ENCODE results near the gene TNS3.

The TNS3 gene

DNA sequence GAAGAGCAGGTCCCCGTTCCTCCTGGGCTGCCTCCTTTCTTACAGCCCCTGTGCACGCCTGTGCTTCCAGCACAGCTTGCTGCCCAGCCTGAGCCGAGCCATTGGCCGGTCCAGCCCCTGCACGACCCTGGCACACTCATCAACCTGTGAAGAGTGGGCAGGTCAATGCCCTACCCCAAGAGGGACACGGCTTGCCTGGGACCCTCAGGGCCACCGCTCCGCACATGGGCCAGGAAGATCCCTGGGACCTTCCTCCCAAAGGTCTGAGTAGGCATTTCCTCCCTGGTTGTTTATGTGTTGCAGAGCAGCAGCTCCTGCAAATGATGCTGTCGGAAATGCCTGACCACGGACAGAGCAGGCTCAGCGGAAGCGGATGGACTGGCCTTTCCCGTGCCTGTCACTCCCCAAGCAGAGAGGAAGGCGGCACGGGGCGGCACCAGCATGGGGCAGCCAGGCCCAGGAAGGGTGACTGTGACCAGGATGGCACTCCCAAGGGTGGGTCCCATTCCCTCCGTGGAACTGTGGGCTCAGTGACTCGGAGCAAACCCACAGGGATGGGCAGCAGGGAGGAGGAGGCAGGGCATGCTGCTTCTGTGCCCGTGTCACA lies 252.5 kb downstream of the TNS3 start:
- no peak overlapping the region for H3K4me3 Mint-ChIP-seq
- no peaks in the 10 kb centered on the region for H3K27me3 Mint-ChIP-seq
- ATAC-seq (replicated peaks; ENCODE audit: extremely low read depth, poor library complexity, severe bottlenecking) = no peak
- no peaks in the 10 kb centered on the region for H3K4me1 Mint-ChIP-seq
- H3K9me3 Mint-ChIP-seq = no peaks in the 10 kb centered on the region
- H3K36me3 Mint-ChIP-seq (ENCODE audit: insufficient read depth) = peaks cover under 1% of the 10 kb centered on the region
- no peak overlapping the region for H3K27ac Mint-ChIP-seq (ENCODE audit: low read depth)
- DNase-seq (ENCODE audit: low spot score in 2 of 2) = no peak

DNA sequence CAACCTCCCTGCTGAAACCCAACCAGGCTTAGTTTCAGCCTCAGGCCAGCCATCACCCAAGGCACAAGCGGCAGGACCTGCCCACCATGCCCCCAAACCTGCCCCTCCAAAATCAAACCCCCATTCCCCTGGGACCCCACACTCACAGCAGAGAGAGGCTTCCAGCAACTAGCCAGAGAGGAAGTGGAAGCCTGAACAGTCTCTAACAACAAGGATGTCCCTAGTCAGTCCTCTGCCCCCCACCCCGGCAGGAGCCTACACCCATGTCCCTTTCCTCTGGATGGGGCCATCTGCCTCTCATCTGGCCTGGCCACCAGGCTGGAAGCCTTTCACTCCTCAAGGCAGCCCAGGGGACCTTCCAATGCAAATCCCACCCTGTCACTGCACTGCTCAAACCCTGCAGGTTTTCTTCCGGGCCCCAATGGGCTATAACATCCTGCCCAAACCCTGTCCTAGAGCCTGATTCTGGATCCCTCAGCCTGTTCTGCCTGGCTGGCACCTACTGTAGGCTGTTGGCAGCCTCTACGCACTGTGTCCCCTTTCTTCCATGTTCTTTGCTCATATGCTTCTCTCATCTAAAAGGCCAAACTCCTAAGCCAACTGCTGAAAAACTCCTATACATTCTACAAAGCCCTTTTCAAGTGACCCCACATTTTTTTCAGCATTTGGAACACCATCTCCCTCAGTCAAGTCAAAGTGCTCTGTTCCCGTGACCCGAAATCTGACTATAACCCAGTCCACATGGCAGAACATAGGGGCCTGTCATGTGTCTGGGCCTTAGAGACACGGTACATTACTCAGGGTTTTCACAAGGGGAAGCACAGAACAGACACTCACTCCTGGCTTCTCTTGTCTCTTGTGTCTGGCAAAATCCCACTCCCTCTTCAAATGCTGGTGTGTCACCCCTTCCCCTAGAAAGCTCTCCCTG lies 253.3 kb downstream of the TNS3 start:
- no peak for DNase-seq (ENCODE audit: low spot score in 2 of 2)
- H3K4me3 Mint-ChIP-seq = no peak overlapping the region
- no peak for ATAC-seq (replicated peaks; ENCODE audit: extremely low read depth, poor library complexity, severe bottlenecking)
- H3K4me1 Mint-ChIP-seq = no peaks in the 10 kb centered on the region
- no peaks in the 10 kb centered on the region for H3K27me3 Mint-ChIP-seq
- no peaks in the 10 kb centered on the region for H3K9me3 Mint-ChIP-seq
- H3K36me3 Mint-ChIP-seq (ENCODE audit: insufficient read depth) = peaks cover 2% of the 10 kb centered on the region
- no peak overlapping the region for H3K27ac Mint-ChIP-seq (ENCODE audit: low read depth)

DNA sequence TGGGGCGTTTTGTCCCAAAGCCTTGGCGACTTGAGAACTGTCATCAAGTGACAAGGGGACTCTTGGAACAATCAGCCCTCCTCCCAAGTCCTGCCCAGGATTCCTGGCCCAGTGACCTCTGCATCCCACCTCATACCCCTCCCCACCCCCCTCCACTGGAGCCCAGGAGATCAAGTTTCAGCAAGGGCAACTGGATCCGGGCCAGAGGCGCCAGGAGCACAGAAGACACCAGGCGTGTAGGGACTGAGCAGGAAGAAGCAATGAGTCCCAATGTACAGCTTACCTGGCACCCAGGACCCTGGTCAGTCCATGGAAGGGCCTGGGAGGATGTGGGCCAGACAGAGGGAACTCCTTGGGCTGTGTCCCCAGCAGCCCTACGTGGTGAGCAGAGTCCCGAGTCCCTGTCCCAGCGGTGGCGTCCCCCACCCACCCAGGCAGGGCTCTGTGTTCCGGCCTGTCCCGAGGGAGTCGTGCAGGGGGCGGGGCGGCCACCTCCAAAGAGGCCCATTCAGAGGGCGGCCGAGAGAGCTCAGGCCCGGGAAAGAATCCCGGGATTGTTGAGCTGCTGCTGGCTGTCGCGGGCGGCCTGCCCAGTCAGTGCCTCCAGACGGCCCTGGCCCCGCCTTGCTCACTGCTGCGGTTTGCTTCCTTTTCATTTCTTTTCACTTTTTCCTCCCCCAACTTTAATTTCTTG lies 254.1 kb downstream of the TNS3 start:
- Mint-ChIP-seq H3K36me3 (ENCODE audit: insufficient read depth) (peaks cover 2% of the 10 kb centered on the region), H3K4me1 (no peaks in the 10 kb centered on the region), H3K9me3 (no peaks in the 10 kb centered on the region), H3K4me3 (no peak overlapping the region), H3K27me3 (no peaks in the 10 kb centered on the region), H3K27ac (ENCODE audit: low read depth) (no peak overlapping the region)
- no peak for ATAC-seq (replicated peaks; ENCODE audit: extremely low read depth, poor library complexity, severe bottlenecking)
- DNase-seq (ENCODE audit: low spot score in 2 of 2) = no peak

DNA sequence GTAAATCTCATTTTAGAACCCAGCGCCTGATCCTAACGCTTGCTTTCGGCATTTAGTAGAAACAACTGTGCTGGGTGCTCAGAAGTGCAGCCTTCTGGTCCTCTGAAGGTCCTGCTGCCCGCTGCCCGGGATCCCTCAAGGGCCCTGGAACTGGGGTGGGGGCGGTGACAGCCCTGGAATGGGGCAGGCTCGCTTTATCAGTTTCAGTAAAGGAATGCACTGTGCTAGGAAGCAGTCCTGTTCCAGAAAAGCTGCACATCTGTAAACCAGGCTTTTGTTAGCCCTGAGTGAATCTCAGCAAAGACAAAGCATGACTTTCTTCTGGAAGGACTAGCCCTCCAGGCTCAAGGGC lies 254.6 kb downstream of the TNS3 start:
- Mint-ChIP-seq H3K4me3 (no peak overlapping the region), H3K27ac (ENCODE audit: low read depth) (no peak overlapping the region), H3K27me3 (no peaks in the 10 kb centered on the region), H3K4me1 (no peaks in the 10 kb centered on the region), H3K36me3 (ENCODE audit: insufficient read depth) (peaks cover 2% of the 10 kb centered on the region), H3K9me3 (no peaks in the 10 kb centered on the region)
- no peak for ATAC-seq (replicated peaks; ENCODE audit: extremely low read depth, poor library complexity, severe bottlenecking)
- no peak for DNase-seq (ENCODE audit: low spot score in 2 of 2)

DNA sequence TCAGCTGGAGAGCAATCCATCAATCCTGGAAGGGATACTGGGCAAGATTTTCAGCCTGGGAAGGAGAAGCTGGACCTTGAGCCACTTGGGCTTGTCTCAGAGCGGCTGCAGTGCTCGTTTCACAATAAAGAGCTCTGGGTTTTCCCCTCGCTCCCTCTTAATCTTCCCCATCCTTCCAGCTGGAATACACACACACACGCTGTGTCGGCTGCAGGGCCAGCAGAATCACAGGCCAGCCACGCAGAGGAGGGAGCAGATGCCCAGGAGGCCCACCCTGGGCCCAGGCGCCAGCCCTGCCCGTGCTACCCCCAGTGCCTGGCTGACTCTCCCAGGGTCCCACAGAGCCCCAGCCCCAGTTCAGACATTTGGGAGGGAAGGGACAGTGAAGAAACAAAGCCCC lies 255.1 kb downstream of the TNS3 start:
- Mint-ChIP-seq H3K36me3 (ENCODE audit: insufficient read depth) (peaks cover 2% of the 10 kb centered on the region), H3K9me3 (no peaks in the 10 kb centered on the region), H3K4me3 (no peak overlapping the region), H3K27ac (ENCODE audit: low read depth) (no peak overlapping the region), H3K27me3 (no peaks in the 10 kb centered on the region), H3K4me1 (no peaks in the 10 kb centered on the region)
- DNase-seq (ENCODE audit: low spot score in 2 of 2) (no peak), ATAC-seq (replicated peaks; ENCODE audit: extremely low read depth, poor library complexity, severe bottlenecking) (no peak)

DNA sequence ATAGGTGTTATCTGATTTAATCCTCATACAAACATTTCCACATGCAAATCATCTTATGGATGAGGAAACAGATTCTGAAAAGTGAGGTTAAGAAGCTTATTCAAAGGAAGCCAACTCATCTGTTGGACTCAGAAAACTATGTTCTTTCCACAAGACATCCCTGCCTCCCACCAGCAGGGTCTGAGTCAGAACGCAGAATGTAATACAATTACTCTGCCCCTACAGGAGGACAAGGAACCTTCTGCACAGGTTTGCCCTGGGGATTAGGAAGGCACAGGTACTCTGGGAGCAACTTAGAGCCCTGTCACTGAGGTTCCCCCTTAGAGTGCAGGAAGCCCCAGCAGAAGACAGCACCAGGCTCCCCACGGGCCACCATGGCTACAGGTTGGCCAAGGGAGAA lies 255.7 kb downstream of the TNS3 start:
- Mint-ChIP-seq H3K27ac (ENCODE audit: low read depth) (no peak overlapping the region), H3K4me3 (no peak overlapping the region), H3K27me3 (no peaks in the 10 kb centered on the region), H3K4me1 (no peaks in the 10 kb centered on the region), H3K36me3 (ENCODE audit: insufficient read depth) (peaks cover 2% of the 10 kb centered on the region), H3K9me3 (no peaks in the 10 kb centered on the region)
- ATAC-seq (replicated peaks; ENCODE audit: extremely low read depth, poor library complexity, severe bottlenecking) (no peak), DNase-seq (ENCODE audit: low spot score in 2 of 2) (no peak)

DNA sequence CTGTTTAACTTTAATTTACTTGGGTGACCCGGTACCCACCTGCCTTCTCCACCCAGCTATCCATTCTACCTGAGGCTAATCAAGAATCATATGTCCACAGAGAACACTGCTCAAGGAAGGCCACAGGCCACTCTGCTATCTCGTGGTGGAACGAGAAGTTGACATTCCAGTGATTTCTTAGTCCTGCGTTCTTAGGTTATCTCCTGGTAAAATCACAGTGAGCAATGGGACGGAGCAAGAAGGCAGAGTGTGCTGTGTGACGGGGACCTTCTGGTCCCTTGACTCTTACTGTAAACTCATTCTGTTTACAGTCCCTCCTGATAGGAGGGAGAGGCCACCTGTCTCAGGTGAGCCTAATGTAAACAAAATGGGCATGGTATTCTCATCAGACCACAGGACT lies 256.6 kb downstream of the TNS3 start:
- Mint-ChIP-seq H3K27ac (ENCODE audit: low read depth) (no peak overlapping the region), H3K4me3 (no peak overlapping the region), H3K9me3 (no peaks in the 10 kb centered on the region), H3K36me3 (ENCODE audit: insufficient read depth) (peaks cover 2% of the 10 kb centered on the region), H3K27me3 (no peaks in the 10 kb centered on the region), H3K4me1 (no peaks in the 10 kb centered on the region)
- DNase-seq (ENCODE audit: low spot score in 2 of 2) = no peak
- ATAC-seq (replicated peaks; ENCODE audit: extremely low read depth, poor library complexity, severe bottlenecking) = no peak

DNA sequence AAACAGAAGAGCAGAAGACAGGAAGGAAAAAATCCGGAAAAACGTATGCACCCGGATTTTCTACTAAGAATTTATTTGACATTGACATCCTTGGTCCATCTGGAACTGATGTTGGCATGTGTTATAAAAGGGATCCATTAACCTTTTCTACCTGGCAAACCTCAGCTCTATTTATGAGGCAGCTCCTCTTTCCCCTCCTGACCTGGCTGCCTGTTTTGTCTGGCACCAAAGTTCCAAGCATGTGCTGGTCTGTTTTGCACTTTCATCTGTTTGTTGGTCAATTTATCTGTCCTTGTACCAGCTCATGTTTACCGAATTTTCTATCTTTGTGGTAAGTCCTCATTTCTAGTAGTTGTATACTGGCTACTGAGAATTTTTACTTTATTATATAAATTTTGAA lies 258.0 kb downstream of the TNS3 start:
- Mint-ChIP-seq H3K4me1 (no peaks in the 10 kb centered on the region), H3K27ac (ENCODE audit: low read depth) (no peak overlapping the region)

DNA sequence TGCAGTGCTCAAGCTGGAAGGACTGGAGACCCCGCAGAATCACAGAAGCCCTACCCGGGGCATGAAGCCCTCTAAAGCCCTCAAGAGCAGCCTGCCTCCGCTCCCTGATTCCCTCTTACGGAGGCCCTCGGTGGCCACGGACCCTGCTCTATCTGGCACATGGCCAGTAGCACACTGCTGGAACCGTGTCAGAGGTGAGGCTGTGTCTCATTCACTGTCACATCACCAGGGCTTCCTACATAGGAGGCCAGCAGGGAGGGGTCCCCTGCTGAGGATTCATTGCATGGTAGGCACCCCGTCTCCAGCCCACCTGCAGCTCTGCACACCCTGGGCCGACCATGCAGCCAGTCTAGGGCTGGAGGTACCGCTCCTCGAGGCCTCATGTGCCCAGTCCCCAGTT lies 259.2 kb downstream of the TNS3 start:
- peaks cover 2% of the 10 kb centered on the region for H3K36me3 Mint-ChIP-seq (ENCODE audit: insufficient read depth)
- peaks cover 8% of the 10 kb centered on the region for H3K9me3 Mint-ChIP-seq
- H3K27ac Mint-ChIP-seq (ENCODE audit: low read depth) = no peak overlapping the region
- no peaks in the 10 kb centered on the region for H3K27me3 Mint-ChIP-seq
- no peak overlapping the region for H3K4me3 Mint-ChIP-seq
- ATAC-seq (replicated peaks; ENCODE audit: extremely low read depth, poor library complexity, severe bottlenecking) (no peak), DNase-seq (ENCODE audit: low spot score in 2 of 2) (no peak)
- H3K4me1 Mint-ChIP-seq = no peaks in the 10 kb centered on the region

More for the DNA sequence above, 258.0 kb downstream of the TNS3 start:
- DNase-seq (ENCODE audit: low spot score in 2 of 2) (no peak), ATAC-seq (replicated peaks; ENCODE audit: extremely low read depth, poor library complexity, severe bottlenecking) (no peak)
- H3K4me3 Mint-ChIP-seq = no peak overlapping the region
- H3K36me3 Mint-ChIP-seq (ENCODE audit: insufficient read depth) = peaks cover 2% of the 10 kb centered on the region
- no peaks in the 10 kb centered on the region for H3K9me3 Mint-ChIP-seq
- H3K27me3 Mint-ChIP-seq = no peaks in the 10 kb centered on the region

DNA sequence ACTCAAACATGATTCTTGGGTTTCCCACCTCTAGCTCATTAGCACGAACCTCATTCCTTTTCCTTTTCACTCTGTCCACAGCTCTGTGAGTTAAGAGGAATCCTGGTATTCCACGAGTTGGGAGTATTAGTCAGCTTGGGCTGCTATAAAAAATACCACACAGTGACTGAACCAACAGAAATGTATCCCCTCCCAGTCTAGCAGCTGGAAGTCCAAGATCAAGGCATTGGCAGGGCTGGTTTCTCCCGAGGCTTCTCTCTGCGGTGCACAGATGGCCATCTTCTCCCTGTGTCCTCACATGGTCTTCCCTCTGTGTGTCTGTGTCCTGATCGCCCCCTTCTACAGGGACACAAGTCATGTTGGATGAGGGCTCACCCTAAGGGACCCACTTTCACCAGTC lies 261.6 kb downstream of the TNS3 start:
- Mint-ChIP-seq H3K36me3 (ENCODE audit: insufficient read depth) (peaks cover 2% of the 10 kb centered on the region), H3K27ac (ENCODE audit: low read depth) (no peak overlapping the region), H3K9me3 (peaks cover 10% of the 10 kb centered on the region), H3K4me3 (no peak overlapping the region), H3K27me3 (peaks cover 5% of the 10 kb centered on the region), H3K4me1 (no peaks in the 10 kb centered on the region)
- ATAC-seq (replicated peaks; ENCODE audit: extremely low read depth, poor library complexity, severe bottlenecking) (no peak), DNase-seq (ENCODE audit: low spot score in 2 of 2) (no peak)

DNA sequence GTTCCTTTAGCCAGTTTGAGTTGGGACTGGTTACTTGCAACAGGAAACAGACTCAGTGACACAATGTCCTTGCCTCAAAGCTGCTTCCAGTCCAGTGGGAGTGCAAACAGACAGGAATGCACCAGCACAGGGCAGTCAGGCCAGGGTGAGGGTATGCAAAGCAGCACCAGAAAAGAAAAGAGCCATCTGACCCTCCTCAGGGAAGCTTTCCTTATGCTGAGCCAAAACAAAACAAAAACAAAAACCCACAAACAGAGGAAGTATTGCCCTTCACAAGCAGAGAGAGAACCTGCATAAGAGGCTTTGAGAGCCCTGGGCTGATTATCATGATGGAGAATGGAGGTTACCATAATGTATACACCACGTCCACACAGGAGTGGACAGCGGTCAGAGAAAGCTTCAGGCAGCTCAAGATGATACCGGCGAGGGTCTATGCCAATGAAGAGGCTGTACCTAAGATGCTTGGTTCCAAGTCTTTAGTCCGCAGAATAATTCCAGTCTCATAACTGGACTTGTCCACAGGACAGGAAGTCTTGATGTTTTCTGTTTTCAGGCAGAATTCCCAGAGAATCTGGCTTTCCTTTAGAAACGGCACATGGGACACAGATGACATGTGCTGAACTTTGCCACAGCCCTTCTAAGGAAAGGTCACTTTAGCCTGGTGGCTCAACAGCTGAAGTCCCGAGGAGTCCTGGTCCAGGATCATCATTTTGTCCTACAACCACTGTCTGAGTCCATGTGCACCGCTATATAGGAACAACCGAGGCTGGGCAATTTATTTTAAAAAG lies 263.3 kb downstream of the TNS3 start:
- DNase-seq (ENCODE audit: low spot score in 2 of 2) = no peak
- peaks cover 8% of the 10 kb centered on the region for H3K27me3 Mint-ChIP-seq
- no peak overlapping the region for H3K27ac Mint-ChIP-seq (ENCODE audit: low read depth)
- peaks cover 10% of the 10 kb centered on the region for H3K9me3 Mint-ChIP-seq
- H3K36me3 Mint-ChIP-seq (ENCODE audit: insufficient read depth) = no peaks in the 10 kb centered on the region
- H3K4me3 Mint-ChIP-seq = no peak overlapping the region
- no peak for ATAC-seq (replicated peaks; ENCODE audit: extremely low read depth, poor library complexity, severe bottlenecking)
- no peaks in the 10 kb centered on the region for H3K4me1 Mint-ChIP-seq

DNA sequence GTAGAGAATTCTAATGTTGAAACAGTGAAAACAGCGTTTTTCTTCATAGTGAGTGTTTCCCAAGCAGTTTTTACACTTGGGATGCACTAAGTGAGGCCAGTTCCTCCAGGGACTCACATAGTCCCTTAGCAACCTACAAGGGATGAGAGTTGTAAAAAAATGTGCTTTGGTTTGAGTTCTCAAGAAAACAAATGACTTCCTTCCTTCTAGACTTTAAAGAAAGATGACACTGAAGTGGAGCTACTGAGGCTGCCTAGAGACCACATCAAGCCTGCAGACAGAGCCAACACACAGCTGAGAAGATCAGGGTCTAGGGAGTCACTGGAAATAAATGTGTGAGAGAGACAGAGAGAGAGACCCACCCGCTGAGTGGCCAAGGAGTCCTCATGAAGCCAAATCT lies 264.4 kb downstream of the TNS3 start:
- no peak for ATAC-seq (replicated peaks; ENCODE audit: extremely low read depth, poor library complexity, severe bottlenecking)
- no peak overlapping the region for H3K27ac Mint-ChIP-seq (ENCODE audit: low read depth)

More for the DNA sequence above, 264.4 kb downstream of the TNS3 start:
- Mint-ChIP-seq H3K36me3 (ENCODE audit: insufficient read depth) (no peaks in the 10 kb centered on the region), H3K27me3 (peaks cover 8% of the 10 kb centered on the region), H3K9me3 (peaks cover 10% of the 10 kb centered on the region), H3K4me3 (no peak overlapping the region), H3K4me1 (no peaks in the 10 kb centered on the region)
- DNase-seq (ENCODE audit: low spot score in 2 of 2) = no peak

All from central memory CD8-positive, alpha-beta T cell (primary cell).